ENCODE data around the gene EDN1.

DNA sequence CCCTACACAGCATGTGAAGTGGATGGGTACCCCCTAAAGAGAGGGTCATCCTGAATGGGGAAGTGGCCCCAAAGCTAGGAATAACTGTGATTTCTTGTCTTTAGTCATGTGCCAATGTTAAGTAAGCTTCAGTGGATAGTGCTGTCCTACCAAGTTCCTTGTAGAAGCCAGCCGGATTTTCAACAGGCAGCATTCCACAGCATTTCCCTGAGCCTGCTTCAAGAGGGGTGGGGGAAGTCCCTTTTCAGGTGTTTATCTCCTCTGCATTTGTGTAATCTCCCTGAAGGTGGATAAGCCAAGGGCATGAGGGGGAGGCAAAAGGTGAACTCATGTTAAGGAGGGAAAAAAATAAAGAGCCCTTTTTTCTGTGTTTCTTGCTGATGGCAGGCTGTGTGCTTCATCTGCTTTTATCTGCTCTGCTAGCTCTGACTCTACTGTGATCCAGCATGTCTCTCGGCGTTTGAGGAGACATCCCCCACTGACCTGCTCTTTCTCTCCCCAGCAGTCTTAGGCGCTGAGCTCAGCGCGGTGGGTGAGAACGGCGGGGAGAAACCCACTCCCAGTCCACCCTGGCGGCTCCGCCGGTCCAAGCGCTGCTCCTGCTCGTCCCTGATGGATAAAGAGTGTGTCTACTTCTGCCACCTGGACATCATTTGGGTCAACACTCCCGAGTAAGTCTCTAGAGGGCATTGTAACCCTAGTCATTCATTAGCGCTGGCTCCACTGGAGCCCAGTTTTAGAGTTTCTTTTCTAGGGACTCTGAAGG is 1.9 kb downstream of the EDN1 start:
- peak in 2 of 4 experiments; percentile 17 to 19 for TF ChIP-seq CTCF (IDR thresholded peaks at IDR 0.05)
- TF ChIP-seq POLR2A (IDR thresholded peaks at IDR 0.05): no peak
- peak; percentile 29 for TF ChIP-seq POLR2AphosphoS5 (IDR thresholded peaks at IDR 0.05)
